ENCODE data around the gene TMPRSS15.

TMPRSS15 gene

GRCh38 chr21:18443085-18443484, 39.5 kb upstream of the TMPRSS15 start:
- Histone ChIP-seq H2BK120ac (ENCODE audit: insufficient read depth, low read length, poor library complexity) (no peak overlapping the region), H3K79me1 (ENCODE audit: low read length) (no peaks in the 10 kb centered on the region)
- WGBS (ENCODE audit: extremely low coverage, insufficient coverage, insufficient read length): no CpG with 5 or more reads among the region's 7 CpGs

DNA sequence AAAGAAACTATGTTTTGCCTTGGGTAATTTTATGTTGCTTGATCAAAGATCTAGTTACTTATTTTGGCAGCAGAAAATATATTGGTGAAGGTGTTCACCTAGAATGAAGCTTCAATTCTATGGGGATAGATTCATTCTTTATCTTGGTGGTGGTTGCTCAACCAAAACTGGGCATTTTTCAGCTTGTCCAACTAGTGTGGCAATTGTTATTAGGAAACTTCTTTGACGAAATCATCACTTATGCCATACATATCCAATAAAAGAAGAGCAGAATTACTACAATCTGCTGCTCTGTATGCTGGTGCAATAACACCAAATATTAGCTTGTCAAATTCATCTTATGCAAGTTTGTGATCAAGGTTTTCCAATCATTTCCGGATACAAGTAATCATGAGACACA, 26.8 kb upstream of the TMPRSS15 start:
- no peak overlapping the region for H3K9ac ChIP-seq (ENCODE audit: low read length)
- H3K23ac ChIP-seq (ENCODE audit: low read length): no peak overlapping the region
- no peak overlapping the region for H3K4me2 ChIP-seq (ENCODE audit: low read length)
- DNase-seq: no peak
- H3K4ac ChIP-seq (ENCODE audit: low read depth, low read length): no peak overlapping the region
- H2BK5ac ChIP-seq (ENCODE audit: low read depth, low read length, poor library complexity): no peak overlapping the region
- H3K4me3 ChIP-seq (ENCODE audit: low read depth, low read length): no peak overlapping the region
- no peaks in the 10 kb centered on the region for H3K4me1 ChIP-seq (ENCODE audit: control insufficient read depth in 1 of 2, insufficient read depth in 2 of 2, low read length in 2 of 2)
- H3K27me3 ChIP-seq (ENCODE audit: insufficient read depth, low read length): no peaks in the 10 kb centered on the region
- H3K18ac ChIP-seq (ENCODE audit: low read length): no peak overlapping the region
- no peaks in the 10 kb centered on the region for H3K79me1 ChIP-seq (ENCODE audit: low read length)
- H3K9me3 ChIP-seq (ENCODE audit: insufficient read depth, low read depth, low read length): no peaks in the 10 kb centered on the region
- no peak overlapping the region for H4K12ac ChIP-seq (ENCODE audit: low read depth, low read length)
- no CpG with 5 or more reads among the region's 2 CpGs for WGBS (ENCODE audit: extremely low coverage, insufficient coverage, insufficient read length)
- H4K91ac ChIP-seq (ENCODE audit: low read depth, low read length): no peak overlapping the region
- H2BK12ac ChIP-seq (ENCODE audit: low read length): no peak overlapping the region
- H2BK120ac ChIP-seq (ENCODE audit: insufficient read depth, low read length, poor library complexity): no peak overlapping the region
- H2AK5ac ChIP-seq (ENCODE audit: low read length): no peak overlapping the region
- no peak overlapping the region for H4K8ac ChIP-seq (ENCODE audit: low read depth, low read length)
- no peaks in the 10 kb centered on the region for H3K79me2 ChIP-seq (ENCODE audit: control insufficient read depth, insufficient read depth, low read length, poor library complexity)
- no peak overlapping the region for H2AFZ ChIP-seq (ENCODE audit: insufficient read depth, low read length, poor library complexity)
- H3K14ac ChIP-seq (ENCODE audit: low read length): no peak overlapping the region
- no peak overlapping the region for H3K27ac ChIP-seq (ENCODE audit: low read depth, low read length)
- H3K36me3 ChIP-seq (ENCODE audit: control insufficient read depth in 1 of 2, insufficient read depth in 2 of 2, low read length in 2 of 2): no peaks in the 10 kb centered on the region

More at GRCh38 chr21:18443085-18443484, 39.5 kb upstream of the TMPRSS15 start:
- no peaks in the 10 kb centered on the region for H3K27me3 ChIP-seq (ENCODE audit: insufficient read depth, low read length)
- H3K79me2 ChIP-seq (ENCODE audit: control insufficient read depth, insufficient read depth, low read length, poor library complexity): no peaks in the 10 kb centered on the region
- H2BK5ac ChIP-seq (ENCODE audit: low read depth, low read length, poor library complexity): no peak overlapping the region
- no peak overlapping the region for H2BK12ac ChIP-seq (ENCODE audit: low read length)
- no peak overlapping the region for H3K9ac ChIP-seq (ENCODE audit: low read length)
- H3K27ac ChIP-seq (ENCODE audit: low read depth, low read length): no peak overlapping the region
- H4K91ac ChIP-seq (ENCODE audit: low read depth, low read length): no peak overlapping the region
- DNase-seq: no peak
- peaks cover 3% of the 10 kb centered on the region for H3K9me3 ChIP-seq (ENCODE audit: insufficient read depth, low read depth, low read length)
- no peaks in the 10 kb centered on the region for H3K4me1 ChIP-seq (ENCODE audit: control insufficient read depth in 1 of 2, insufficient read depth in 2 of 2, low read length in 2 of 2)
- no peak overlapping the region for H3K4ac ChIP-seq (ENCODE audit: low read depth, low read length)
- no peak overlapping the region for H4K8ac ChIP-seq (ENCODE audit: low read depth, low read length)
- no peak overlapping the region for H3K23ac ChIP-seq (ENCODE audit: low read length)
- no peak overlapping the region for H2AK5ac ChIP-seq (ENCODE audit: low read length)
- H3K4me3 ChIP-seq (ENCODE audit: low read depth, low read length): no peak overlapping the region
- no peaks in the 10 kb centered on the region for H3K36me3 ChIP-seq (ENCODE audit: control insufficient read depth in 1 of 2, insufficient read depth in 2 of 2, low read length in 2 of 2)
- no peak overlapping the region for H3K4me2 ChIP-seq (ENCODE audit: low read length)
- no peak overlapping the region for H4K12ac ChIP-seq (ENCODE audit: low read depth, low read length)
- no peak overlapping the region for H3K18ac ChIP-seq (ENCODE audit: low read length)
- H3K14ac ChIP-seq (ENCODE audit: low read length): no peak overlapping the region
- H2AFZ ChIP-seq (ENCODE audit: insufficient read depth, low read length, poor library complexity): no peak overlapping the region

DNA sequence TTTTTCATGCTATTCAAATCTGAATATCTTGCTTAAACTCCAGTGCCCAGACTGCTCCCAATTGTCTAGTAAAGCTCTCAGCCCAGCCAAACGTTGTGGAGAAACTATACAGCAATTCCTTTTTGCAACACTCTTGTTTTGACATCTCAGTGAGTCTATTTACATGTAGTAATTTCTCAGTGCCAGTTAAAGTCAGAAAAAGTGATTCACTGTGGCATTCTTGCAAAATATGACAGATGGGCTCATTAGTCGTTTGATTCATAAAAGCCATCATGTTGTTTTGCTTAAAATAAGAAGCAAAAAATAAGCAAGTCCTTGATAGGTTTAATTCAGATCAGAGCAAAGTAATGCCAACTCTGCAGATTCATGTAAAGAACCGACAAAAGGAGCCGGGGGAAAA, 20.7 kb upstream of the TMPRSS15 start:
- Histone ChIP-seq H3K4me2 (ENCODE audit: low read length) (no peak overlapping the region), H3K23ac (ENCODE audit: low read length) (no peak overlapping the region), H2AK5ac (ENCODE audit: low read length) (no peak overlapping the region), H3K27ac (ENCODE audit: low read depth, low read length) (no peak overlapping the region), H2BK12ac (ENCODE audit: low read length) (no peak overlapping the region), H2BK120ac (ENCODE audit: insufficient read depth, low read length, poor library complexity) (no peak overlapping the region), H3K9ac (ENCODE audit: low read length) (no peak overlapping the region), H3K4ac (ENCODE audit: low read depth, low read length) (no peak overlapping the region), H3K9me3 (ENCODE audit: insufficient read depth, low read depth, low read length) (no peaks in the 10 kb centered on the region), H4K91ac (ENCODE audit: low read depth, low read length) (no peak overlapping the region), H3K18ac (ENCODE audit: low read length) (no peak overlapping the region), H2AFZ (ENCODE audit: insufficient read depth, low read length, poor library complexity) (no peak overlapping the region), H2BK5ac (ENCODE audit: low read depth, low read length, poor library complexity) (no peak overlapping the region), H3K14ac (ENCODE audit: low read length) (no peak overlapping the region), H3K36me3 (ENCODE audit: control insufficient read depth in 1 of 2, insufficient read depth in 2 of 2, low read length in 2 of 2) (no peaks in the 10 kb centered on the region), H3K79me2 (ENCODE audit: control insufficient read depth, insufficient read depth, low read length, poor library complexity) (no peaks in the 10 kb centered on the region), H3K4me3 (ENCODE audit: low read depth, low read length) (no peak overlapping the region), H3K79me1 (ENCODE audit: low read length) (no peaks in the 10 kb centered on the region), H3K27me3 (ENCODE audit: insufficient read depth, low read length) (no peaks in the 10 kb centered on the region), H3K4me1 (ENCODE audit: control insufficient read depth in 1 of 2, insufficient read depth in 2 of 2, low read length in 2 of 2) (no peaks in the 10 kb centered on the region), H4K8ac (ENCODE audit: low read depth, low read length) (no peak overlapping the region), H4K12ac (ENCODE audit: low read depth, low read length) (no peak overlapping the region)
- DNase-seq: no peak
- WGBS (ENCODE audit: extremely low coverage, insufficient coverage, insufficient read length): no CpG with 5 or more reads among the region's 4 CpGs

- WGBS (ENCODE audit: extremely low coverage, insufficient coverage, insufficient read length): no CpG with 5 or more reads among the region's 3 CpGs
- Histone ChIP-seq H2BK120ac (ENCODE audit: insufficient read depth, low read length, poor library complexity) (no peak overlapping the region), H3K36me3 (ENCODE audit: control insufficient read depth in 1 of 2, insufficient read depth in 2 of 2, low read length in 2 of 2) (no peaks in the 10 kb centered on the region), H3K9ac (ENCODE audit: low read length) (no peak overlapping the region), H3K4me3 (ENCODE audit: low read depth, low read length) (no peak overlapping the region), H4K91ac (ENCODE audit: low read depth, low read length) (no peak overlapping the region), H2BK12ac (ENCODE audit: low read length) (no peak overlapping the region), H3K79me2 (ENCODE audit: control insufficient read depth, insufficient read depth, low read length, poor library complexity) (no peaks in the 10 kb centered on the region), H3K27me3 (ENCODE audit: insufficient read depth, low read length) (no peaks in the 10 kb centered on the region), H4K12ac (ENCODE audit: low read depth, low read length) (no peak overlapping the region), H3K79me1 (ENCODE audit: low read length) (no peaks in the 10 kb centered on the region), H3K4ac (ENCODE audit: low read depth, low read length) (no peak overlapping the region), H3K27ac (ENCODE audit: low read depth, low read length) (no peak overlapping the region), H3K14ac (ENCODE audit: low read length) (no peak overlapping the region), H4K8ac (ENCODE audit: low read depth, low read length) (no peak overlapping the region), H3K18ac (ENCODE audit: low read length) (no peak overlapping the region), H3K4me1 (ENCODE audit: control insufficient read depth in 1 of 2, insufficient read depth in 2 of 2, low read length in 2 of 2) (no peaks in the 10 kb centered on the region), H3K23ac (ENCODE audit: low read length) (no peak overlapping the region), H2AFZ (ENCODE audit: insufficient read depth, low read length, poor library complexity) (no peak overlapping the region), H2BK5ac (ENCODE audit: low read depth, low read length, poor library complexity) (no peak overlapping the region), H2AK5ac (ENCODE audit: low read length) (no peak overlapping the region), H3K9me3 (ENCODE audit: insufficient read depth, low read depth, low read length) (no peaks in the 10 kb centered on the region), H3K4me2 (ENCODE audit: low read length) (no peak overlapping the region)
- no peak for DNase-seq
These were observed 13.7 kb upstream of the TMPRSS15 start for GRCh38 chr21:18417141-18417790.

Data from trophoblast cell (in vitro differentiated cells and primary cell).